K562 (cell line): ENCODE measurements around the gene ADGRG1. TPM values are rescaled to one million over a fixed set of nuclear protein-coding genes. Genes with fewer than 3 reads are reported as not detected.

Experiments used
- CHD4 ChIP-seq: fragments of 200-600 bp; sonication (generic); IDR thresholded peaks from 3 replicates; pipeline ENCODE4 v1.6.1; 2012; ENCODE audit warnings: low read depth, mild to moderate bottlenecking, mixed read lengths, low read length, inconsistent platforms; ENCODE audit not compliant: insufficient read depth, insufficient replicate concordance, poor library complexity, severe bottlenecking
- ESRRA ChIP-seq: fragments of 450-650 bp; IDR thresholded peaks from 2 replicates; pipeline ENCODE4 v1.6.1; 2014; ENCODE audit warnings: low read depth, mild to moderate bottlenecking, moderate library complexity, borderline replicate concordance
- GATAD2B ChIP-seq: fragments of 450-650 bp; IDR thresholded peaks from 2 replicates; pipeline ENCODE4 v1.6.1; 2017; ENCODE audit warnings: mild to moderate bottlenecking, borderline replicate concordance
- HDAC2 ChIP-seq: fragments of 450-650 bp; IDR thresholded peaks from 2 replicates; pipeline ENCODE4 v1.6.1; 2016; ENCODE audit warnings: mild to moderate bottlenecking
- KAT8 ChIP-seq: fragments of 450-650 bp; IDR thresholded peaks from 2 replicates; pipeline ENCODE4 v1.6.1; 2016; ENCODE audit warnings: low read depth, mild to moderate bottlenecking
- KLF6 ChIP-seq: fragments of 250-450 bp; sonication (Bioruptor Pico); IDR thresholded peaks from 2 replicates; pipeline ENCODE4 v1.4.0; 2020; ENCODE audit warnings: mild to moderate bottlenecking, moderate library complexity, borderline replicate concordance
- MEF2D ChIP-seq: conservative IDR thresholded peaks from 2 replicates; pipeline ENCODE4 v1.6.1; 2016; ENCODE audit warnings: low read depth, missing genetic modification characterization, missing compliant biosample characterization
- PTRF ChIP-seq: fragments of 450-650 bp; IDR thresholded peaks from 2 replicates; pipeline ENCODE4 v1.6.1; 2016; ENCODE audit warnings: mild to moderate bottlenecking, missing genetic modification characterization, missing compliant biosample characterization
- RBFOX2 ChIP-seq: fragments of 200-400 bp; formaldehyde crosslinking; IDR thresholded peaks from 2 replicates; pipeline ENCODE4 v1.6.1; 2017; ENCODE audit warnings: low read depth, mild to moderate bottlenecking, low read length, moderate library complexity
- SIX5 ChIP-seq, 2 experiments: IDR thresholded peaks; 2 replicates each; pipeline ENCODE4 v1.6.1; 2011; ENCODE audit warnings: low read length in 2 of 2, borderline replicate concordance in 1 of 2, low read depth in 1 of 2, mild to moderate bottlenecking in 1 of 2, moderate library complexity in 1 of 2; ENCODE audit not compliant: insufficient read depth in 1 of 2
- SOX6 ChIP-seq: fragments of 450-650 bp; IDR thresholded peaks from 2 replicates; pipeline ENCODE4 v1.6.1; 2014; ENCODE audit warnings: mild to moderate bottlenecking
- TEAD2 ChIP-seq: fragments of 450-650 bp; IDR thresholded peaks from 2 replicates; pipeline ENCODE4 v1.6.1; 2016; ENCODE audit warnings: missing genetic modification characterization, control low read depth, missing compliant biosample characterization
- ZC3H11A ChIP-seq: IDR thresholded peaks from 2 replicates; pipeline ENCODE4 v1.6.1; 2012; ENCODE audit warnings: low read depth, low read length, improper control_type of control experiment
- ZFPM2 ChIP-seq: fragments of 250-450 bp; sonication (Bioruptor Pico); IDR thresholded peaks from 2 replicates; pipeline ENCODE4 v1.5.1; 2022; ENCODE audit warnings: mild to moderate bottlenecking
- ZNF253 ChIP-seq: fragments of 250-450 bp; sonication (Bioruptor Pico); conservative IDR thresholded peaks from 2 replicates; pipeline ENCODE4 v1.6.1; 2021; ENCODE audit warnings: mild to moderate bottlenecking
- ZNF408 ChIP-seq: fragments of 250-450 bp; sonication (Bioruptor Pico); IDR thresholded peaks from 2 replicates; pipeline ENCODE4 v1.4.0; 2020; ENCODE audit warnings: low read depth, mild to moderate bottlenecking, moderate library complexity
- ZZZ3 ChIP-seq: fragments of 450-650 bp; IDR thresholded peaks from 2 replicates; pipeline ENCODE4 v1.6.1; 2016; ENCODE audit warnings: antibody characterized with exemption, mild to moderate bottlenecking, moderate library complexity
- polyA plus RNA-seq, 8 experiments: library from polyadenylated mRNA; depleted of rRNA in 4 of 8; stranded (reverse) in 5 of 8; unstranded in 3 of 8; fragments of >200 nt; fragmentation: Nextera tagmentation in 2 of 8; fragmentation: Illumina TruSeq in 1 of 8; extraction: Ambion mirVana in 2 of 8; extraction: Trizol in 1 of 8; gene quantifications; 2 replicates each; pipeline versions ENCODE4 v1.2.1 to v1.2.3, GENCODE V29; 2011 to 2014; ENCODE audit warnings: inconsistent platforms in 1 of 8, missing spikeins in 1 of 8
- total RNA-seq, 7 experiments: library from RNA; depleted of rRNA in 6 of 7; stranded (reverse); fragments of >200 nt in 6 of 7; fragmentation: Illumina TruSeq in 2 of 7; extraction: Trizol in 2 of 7; gene quantifications; 2 replicates each; pipeline versions ENCODE4 v1.2.1 to v1.2.3, GENCODE V29; 2011 to 2021; ENCODE audit warnings: low replicate concordance in 1 of 7
- TF ChIP-seq, protein P1 (sequence below): fragments of 250-450 bp; sonication (Bioruptor Pico); IDR thresholded peaks from 2 replicates; pipeline ENCODE4 v1.8.0; 2022; ENCODE audit warnings: moderate library complexity, mild to moderate bottlenecking, inconsistent platforms
- TF ChIP-seq, protein P2 (sequence below): fragments of 450-650 bp; formaldehyde crosslinking; IDR thresholded peaks from 2 replicates; pipeline ENCODE4 v1.4.0; 2022; ENCODE audit warnings: missing genetic modification characterization
- TF ChIP-seq, protein P3 (sequence below): sonication (generic); formaldehyde crosslinking; IDR thresholded peaks from 2 replicates; pipeline ENCODE4 v1.8.1; 2023; ENCODE audit warnings: missing genetic modification reagents, mild to moderate bottlenecking, borderline replicate concordance

The ADGRG1 gene
- total and polyA plus RNA-seq, 9 of the 15 experiments (the other 6 are each of a cell fraction or from before 2014, with no cell fraction given) = 0.04 to 0.31 (median 0.16) TPM; not detected in 6

DNA sequence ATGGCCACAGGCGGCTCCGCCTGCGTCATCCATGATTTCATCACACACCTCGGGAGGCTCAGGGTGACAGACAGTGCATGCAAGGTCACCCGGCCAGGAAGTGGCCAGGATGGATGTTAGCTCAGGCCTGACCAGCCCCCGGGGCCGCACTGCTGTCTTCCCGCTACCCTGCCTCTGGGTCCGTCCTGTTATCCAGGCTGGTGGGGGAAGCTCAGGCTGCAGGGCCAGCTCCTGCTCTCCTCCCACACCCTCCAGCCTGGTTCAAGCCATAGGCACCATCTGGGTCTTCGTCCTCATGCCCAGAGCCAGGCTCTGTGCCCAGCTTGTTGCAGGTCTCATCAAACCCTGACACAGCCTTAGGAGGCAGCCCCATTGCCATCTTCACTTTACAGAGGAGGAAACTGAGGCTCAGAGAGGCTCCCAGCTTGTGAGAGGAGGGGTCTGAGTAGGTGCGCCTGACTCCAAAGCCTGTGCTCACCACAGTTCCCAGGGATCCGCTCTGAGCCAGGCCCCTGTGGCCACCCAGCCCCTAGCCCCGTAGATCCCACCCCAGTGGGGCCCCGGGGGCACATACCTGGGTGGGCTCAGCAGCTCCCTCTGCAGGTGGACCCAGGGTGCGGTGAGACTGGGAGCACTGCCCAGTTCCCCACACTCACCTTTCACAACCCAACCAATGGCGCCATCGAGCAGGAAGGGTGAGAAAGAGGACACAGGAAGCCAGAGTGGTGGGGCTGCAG lies 39.3 kb downstream of the ADGRG1 start (continued):
- peak; percentile 65; the same call in 1 of the 2 replicates for TF ChIP-seq MEF2D (tag)
- no peak for TF ChIP-seq HDAC2
- TF ChIP-seq, protein P1, sequence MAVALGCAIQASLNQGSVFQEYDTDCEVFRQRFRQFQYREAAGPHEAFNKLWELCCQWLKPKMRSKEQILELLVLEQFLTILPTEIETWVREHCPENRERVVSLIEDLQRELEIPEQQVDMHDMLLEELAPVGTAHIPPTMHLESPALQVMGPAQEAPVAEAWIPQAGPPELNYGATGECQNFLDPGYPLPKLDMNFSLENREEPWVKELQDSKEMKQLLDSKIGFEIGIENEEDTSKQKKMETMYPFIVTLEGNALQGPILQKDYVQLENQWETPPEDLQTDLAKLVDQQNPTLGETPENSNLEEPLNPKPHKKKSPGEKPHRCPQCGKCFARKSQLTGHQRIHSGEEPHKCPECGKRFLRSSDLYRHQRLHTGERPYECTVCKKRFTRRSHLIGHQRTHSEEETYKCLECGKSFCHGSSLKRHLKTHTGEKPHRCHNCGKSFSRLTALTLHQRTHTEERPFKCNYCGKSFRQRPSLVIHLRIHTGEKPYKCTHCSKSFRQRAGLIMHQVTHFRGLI = no peak
- TF ChIP-seq ZC3H11A = no peak
- TF ChIP-seq, protein P2, sequence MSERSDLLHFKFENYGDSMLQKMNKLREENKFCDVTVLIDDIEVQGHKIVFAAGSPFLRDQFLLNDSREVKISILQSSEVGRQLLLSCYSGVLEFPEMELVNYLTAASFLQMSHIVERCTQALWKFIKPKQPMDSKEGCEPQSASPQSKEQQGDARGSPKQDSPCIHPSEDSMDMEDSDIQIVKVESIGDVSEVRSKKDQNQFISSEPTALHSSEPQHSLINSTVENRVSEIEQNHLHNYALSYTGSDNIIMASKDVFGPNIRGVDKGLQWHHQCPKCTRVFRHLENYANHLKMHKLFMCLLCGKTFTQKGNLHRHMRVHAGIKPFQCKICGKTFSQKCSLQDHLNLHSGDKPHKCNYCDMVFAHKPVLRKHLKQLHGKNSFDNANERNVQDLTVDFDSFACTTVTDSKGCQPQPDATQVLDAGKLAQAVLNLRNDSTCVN = 0 out of 2 replicates have a peak, but pooled peaks have one; percentile 22
- TF ChIP-seq SOX6 = peak; percentile 59
- no peak for TF ChIP-seq ZZZ3
- peak; percentile 11; the same call in 1 of the 2 replicates for TF ChIP-seq KLF6 (CRISPR knock-in tag)
- TF ChIP-seq RBFOX2 = peak; percentile 77
- TF ChIP-seq ZNF408 = no peak
- TF ChIP-seq TEAD2 (tag) = no peak
- peak; percentile 22; the same call in 1 of the 2 replicates for TF ChIP-seq PTRF
- no peak for TF ChIP-seq CHD4
- peak; percentile 98 for TF ChIP-seq ESRRA
- TF ChIP-seq, protein P3, sequence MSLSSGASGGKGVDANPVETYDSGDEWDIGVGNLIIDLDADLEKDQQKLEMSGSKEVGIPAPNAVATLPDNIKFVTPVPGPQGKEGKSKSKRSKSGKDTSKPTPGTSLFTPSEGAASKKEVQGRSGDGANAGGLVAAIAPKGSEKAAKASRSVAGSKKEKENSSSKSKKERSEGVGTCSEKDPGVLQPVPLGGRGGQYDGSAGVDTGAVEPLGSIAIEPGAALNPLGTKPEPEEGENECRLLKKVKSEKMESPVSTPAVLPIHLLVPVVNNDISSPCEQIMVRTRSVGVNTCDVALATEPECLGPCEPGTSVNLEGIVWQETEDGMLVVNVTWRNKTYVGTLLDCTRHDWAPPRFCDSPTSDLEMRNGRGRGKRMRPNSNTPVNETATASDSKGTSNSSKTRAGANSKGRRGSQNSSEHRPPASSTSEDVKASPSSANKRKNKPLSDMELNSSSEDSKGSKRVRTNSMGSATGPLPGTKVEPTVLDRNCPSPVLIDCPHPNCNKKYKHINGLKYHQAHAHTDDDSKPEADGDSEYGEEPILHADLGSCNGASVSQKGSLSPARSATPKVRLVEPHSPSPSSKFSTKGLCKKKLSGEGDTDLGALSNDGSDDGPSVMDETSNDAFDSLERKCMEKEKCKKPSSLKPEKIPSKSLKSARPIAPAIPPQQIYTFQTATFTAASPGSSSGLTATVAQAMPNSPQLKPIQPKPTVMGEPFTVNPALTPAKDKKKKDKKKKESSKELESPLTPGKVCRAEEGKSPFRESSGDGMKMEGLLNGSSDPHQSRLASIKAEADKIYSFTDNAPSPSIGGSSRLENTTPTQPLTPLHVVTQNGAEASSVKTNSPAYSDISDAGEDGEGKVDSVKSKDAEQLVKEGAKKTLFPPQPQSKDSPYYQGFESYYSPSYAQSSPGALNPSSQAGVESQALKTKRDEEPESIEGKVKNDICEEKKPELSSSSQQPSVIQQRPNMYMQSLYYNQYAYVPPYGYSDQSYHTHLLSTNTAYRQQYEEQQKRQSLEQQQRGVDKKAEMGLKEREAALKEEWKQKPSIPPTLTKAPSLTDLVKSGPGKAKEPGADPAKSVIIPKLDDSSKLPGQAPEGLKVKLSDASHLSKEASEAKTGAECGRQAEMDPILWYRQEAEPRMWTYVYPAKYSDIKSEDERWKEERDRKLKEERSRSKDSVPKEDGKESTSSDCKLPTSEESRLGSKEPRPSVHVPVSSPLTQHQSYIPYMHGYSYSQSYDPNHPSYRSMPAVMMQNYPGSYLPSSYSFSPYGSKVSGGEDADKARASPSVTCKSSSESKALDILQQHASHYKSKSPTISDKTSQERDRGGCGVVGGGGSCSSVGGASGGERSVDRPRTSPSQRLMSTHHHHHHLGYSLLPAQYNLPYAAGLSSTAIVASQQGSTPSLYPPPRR (CRISPR knock-in tag) = no peak
- no peak for TF ChIP-seq GATAD2B
- TF ChIP-seq SIX5 (IDR thresholded peaks at IDR 0.05; ENCODE audit: borderline replicate concordance in 1 of 2, insufficient read depth in 1 of 2, low read depth in 1 of 2, low read length in 2 of 2) = no peak
- no peak for TF ChIP-seq ZNF253 (CRISPR knock-in tag)
- no peak for TF ChIP-seq ZFPM2 (CRISPR knock-in tag)
- no peak for TF ChIP-seq KAT8
